K562 (cell line): ENCODE data around the gene CACNA1I. TPM values are rescaled to one million over a fixed set of nuclear protein-coding genes. Genes with fewer than 3 reads are reported as not detected.
A peak's percentile ranks its signal among the peaks of the same experiment; 100 is the strongest.

Source experiments
- ATAC-seq: fragments of 200-7000 bp; cut with Tn5 transposase; 3 replicates; pipeline ENCODE4 v1.9.1; 2020; ENCODE audit warnings: moderate library complexity
- BruUV-seq: library from RNA; stranded (reverse); fragments of 400-500 nt; replicated peaks from 2 replicates; lab custom pipeline; 2021; lab: Mats Ljungman, UMichigan
- CTCF ChIA-PET: fragments of 300-600 bp; formaldehyde crosslinking; extraction: SDS; loops from one replicate; lab custom pipeline; 2021; ENCODE audit warnings: low intra/inter-chr PET ratio; lab: Yijun Ruan, JAX
- POLR2A ChIA-PET: fragments of 300-600, 350-650 bp; sonication (Branson Sonifier 250); formaldehyde crosslinking; extraction: SDS; loops from one replicate; lab custom pipeline; 2021; ENCODE audit warnings: antibody characterized with exemption, inconsistent platforms; lab: Yijun Ruan, JAX
- DNase-seq, 4 experiments: peaks; one replicate each; pipeline versions ENCODE4 v3.0.0 to v3.0.0-alpha.2; 2011 to 2018; ENCODE audit warnings: low spot score in 3 of 4, mixed read lengths in 3 of 4; ENCODE audit errors: extremely low read depth in 1 of 4
- FAIRE-seq: peaks from 2 replicates; lab custom pipeline; 2011; peaks lifted over from hg19 to GRCh38; lab: Jason Lieb, UNC
- H2AFZ ChIP-seq: 2 replicates; pipeline ENCODE4 v1.6.0; 2011; ENCODE audit warnings: low read depth, low read length, control low read depth, inconsistent platforms
- H3K27ac ChIP-seq: fragments of 200-600 bp; 3 replicates; pipeline ENCODE4 v1.8.0; 2011; ENCODE audit warnings: low read depth, mild to moderate bottlenecking, control low read depth, inconsistent platforms, low read length, moderate library complexity, mixed read lengths; ENCODE audit errors: extremely low read depth
- H3K27me3 ChIP-seq, 2 experiments: fragments of 300-600 bp in 1 of 2; 2 replicates in 1 of 2; 3 replicates in 1 of 2; pipeline versions ENCODE4 v1.6.0 to v1.8.0; 2011; ENCODE audit warnings: inconsistent platforms in 2 of 2, low read length in 2 of 2, mild to moderate bottlenecking in 1 of 2, mixed read lengths in 1 of 2, moderate library complexity in 1 of 2; ENCODE audit not compliant: control insufficient read depth in 2 of 2, insufficient read depth in 2 of 2
- H3K36me3 ChIP-seq: fragments of 300-600 bp; 3 replicates; pipeline ENCODE4 v1.8.0; 2011; ENCODE audit warnings: mild to moderate bottlenecking, low read length, inconsistent platforms; ENCODE audit not compliant: control insufficient read depth, insufficient read depth
- H3K4me1 ChIP-seq, 2 experiments: fragments of 200-600 bp in 1 of 2; replicated peaks in 1 of 2; 2 replicates in 1 of 2; 3 replicates in 1 of 2; pipeline versions ENCODE4 v1.5.1 to v1.8.0; 2011; ENCODE audit warnings: inconsistent platforms in 2 of 2, low read length in 2 of 2, mild to moderate bottlenecking in 1 of 2, mixed read lengths in 1 of 2, moderate library complexity in 1 of 2; ENCODE audit not compliant: control insufficient read depth in 2 of 2, insufficient read depth in 2 of 2
- H3K4me2 ChIP-seq: 2 replicates; pipeline ENCODE4 v1.6.1; 2011; ENCODE audit warnings: low read length, control low read depth, inconsistent platforms, mixed read lengths; ENCODE audit not compliant: insufficient read depth
- H3K4me3 ChIP-seq: fragments of 200-600 bp; sonication (generic), shearing (Covaris generic); 2 replicates; pipeline ENCODE4 v1.5.1; 2016; ENCODE audit warnings: control low read depth, inconsistent platforms
- H3K79me2 ChIP-seq: fragments of 200-600 bp; 3 replicates; pipeline ENCODE4 v1.8.0; 2011; ENCODE audit warnings: low read length, inconsistent platforms; ENCODE audit not compliant: control insufficient read depth, insufficient read depth
- H3K9ac ChIP-seq, 2 experiments: 2 replicates each; pipeline versions ENCODE4 v1.6.0 to v1.6.1; 2011; ENCODE audit warnings: low read depth in 2 of 2, low read length in 2 of 2, control low read depth in 1 of 2, inconsistent platforms in 1 of 2, mild to moderate bottlenecking in 1 of 2, mixed read lengths in 1 of 2; ENCODE audit not compliant: insufficient read depth in 1 of 2
- H3K9me1 ChIP-seq: one replicate; pipeline ENCODE4 v1.6.0; 2011; ENCODE audit warnings: inconsistent platforms, mild to moderate bottlenecking, low read length, moderate library complexity; ENCODE audit not compliant: control insufficient read depth, insufficient read depth
- H3K9me3 ChIP-seq: replicated peaks from 2 replicates; pipeline ENCODE4 v1.5.1; 2011; ENCODE audit warnings: low read depth, low read length, inconsistent platforms; ENCODE audit not compliant: control insufficient read depth, insufficient read depth
- H4K20me1 ChIP-seq: replicated peaks from 2 replicates; pipeline ENCODE4 v1.6.1; 2011; ENCODE audit warnings: low read length, inconsistent platforms, mixed read lengths; ENCODE audit not compliant: control insufficient read depth, insufficient read depth
- ADNP ChIP-seq: fragments of 200-800 bp; sonication (Bioruptor generic); IDR thresholded peaks from 2 replicates; pipeline ENCODE4 v1.6.1; 2016; ENCODE audit warnings: missing genetic modification characterization, missing compliant biosample characterization
- BCOR ChIP-seq: fragments of 450-650 bp; IDR thresholded peaks from 2 replicates; pipeline ENCODE4 v1.6.1; 2016
- CBX1 ChIP-seq: sonication (generic); IDR thresholded peaks from 2 replicates; pipeline ENCODE4 v1.6.1; 2016; ENCODE audit warnings: antibody characterized with exemption, low read depth, mild to moderate bottlenecking
- KDM1A ChIP-seq, 2 experiments: fragments of 450-650 bp; IDR thresholded peaks; 2 replicates each; pipeline ENCODE4 v1.6.1; 2016; ENCODE audit warnings: mild to moderate bottlenecking in 2 of 2
- NCOA1 ChIP-seq: fragments of 450-650 bp; IDR thresholded peaks from 2 replicates; pipeline ENCODE4 v1.6.1; 2016; ENCODE audit warnings: low read depth
- WGBS: fragments of 100-300 bp; shearing (Covaris generic); methylation state at CpG from one replicate; pipeline ENCODE4 v1.1.6; 2016; ENCODE audit warnings: low coverage, mixed read lengths; ENCODE audit not compliant: insufficient coverage; ENCODE audit errors: missing lambda C conversion rate; 5-methylcytosine and 5-hydroxymethylcytosine counted together
- in situ Hi-C: fragments of 300-500 bp; cut with MboI; formaldehyde crosslinking; loops from 4 replicates; pipeline ENCODE4 v1.15.0; 2018; ENCODE audit warnings: inconsistent platforms, mixed read lengths
- intact Hi-C: fragments of 100-400 bp; cut with micrococcal nuclease; formaldehyde crosslinking; loops from 2 replicates; pipeline ENCODE4 v1.14.2; 2022
- polyA plus RNA-seq, 8 experiments: library from polyadenylated mRNA; depleted of rRNA in 4 of 8; stranded (reverse) in 5 of 8; unstranded in 3 of 8; fragments of >200 nt; fragmentation: Nextera tagmentation in 2 of 8; fragmentation: Illumina TruSeq in 1 of 8; extraction: Ambion mirVana in 2 of 8; extraction: Trizol in 1 of 8; gene quantifications; 2 replicates each; pipeline versions ENCODE4 v1.2.1 to v1.2.3, GENCODE V29; 2011 to 2014; ENCODE audit warnings: inconsistent platforms in 1 of 8, missing spikeins in 1 of 8
- total RNA-seq, 7 experiments: library from RNA; depleted of rRNA in 6 of 7; stranded (reverse); fragments of >200 nt in 6 of 7; fragmentation: Illumina TruSeq in 2 of 7; extraction: Trizol in 2 of 7; gene quantifications; 2 replicates each; pipeline versions ENCODE4 v1.2.1 to v1.2.3, GENCODE V29; 2011 to 2021; ENCODE audit warnings: low replicate concordance in 1 of 7
- TF ChIP-seq, protein P1 (sequence below): sonication (generic); formaldehyde crosslinking; IDR thresholded peaks from 2 replicates; pipeline ENCODE4 v1.8.0; 2022; ENCODE audit warnings: mild to moderate bottlenecking, missing genetic modification reagents

Gene CACNA1I
- total and polyA plus RNA-seq, 9 of the 15 experiments (the other 6 are each of a cell fraction or from before 2014, with no cell fraction given), result 0.01 to 0.79 (median 0.32) TPM; not detected in 1

DNA sequence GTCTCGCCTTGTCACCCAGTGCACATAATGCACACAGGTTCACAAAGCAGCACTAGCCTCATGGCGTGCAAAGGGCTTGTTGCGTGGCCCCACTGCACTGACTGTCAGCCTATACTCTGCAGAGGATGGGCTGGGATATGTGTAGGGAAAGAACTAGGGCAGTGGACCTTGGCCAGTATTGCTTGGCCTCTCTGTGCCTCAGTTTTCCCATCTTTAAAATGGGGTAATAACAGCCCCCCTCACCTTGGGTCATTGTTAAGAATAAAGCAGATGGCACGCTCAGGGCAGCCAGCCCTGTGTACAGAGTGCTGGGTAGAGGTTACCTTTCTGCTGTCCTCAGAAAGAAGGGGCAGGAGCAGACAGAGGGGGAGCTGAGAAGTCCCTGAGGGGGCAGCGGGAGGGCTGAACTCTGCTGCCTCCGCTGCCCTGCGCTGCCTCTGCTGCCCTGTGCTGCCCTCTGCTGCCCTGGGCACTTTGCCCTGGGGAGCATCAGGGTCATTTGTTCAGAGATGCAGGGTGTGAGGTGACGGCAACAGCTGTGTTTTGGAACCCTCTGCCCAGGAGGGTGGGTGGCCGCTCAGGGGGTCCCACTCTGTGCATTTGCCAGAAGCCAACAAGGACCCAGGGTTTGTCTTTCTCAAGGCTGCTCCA lies 71.2 kb downstream of the CACNA1I start:
- H2AFZ ChIP-seq, result no peak overlapping the region
- H3K9ac ChIP-seq, result no peak overlapping the region; a peak in 1 of 4 replicates
- H3K4me1 ChIP-seq, result peaks cover 0 to 9% of the 10 kb centered on the region in 2 experiments; a peak in 2 of 5 replicates
- 72% methylated on average over 9 of the region's 9 CpGs for WGBS
- POLR2A ChIA-PET, result no interaction called here
- no peaks in the 10 kb centered on the region for H3K9me1 ChIP-seq
- intact Hi-C loops, result no loop called here
- no peaks in the 10 kb centered on the region for H3K79me2 ChIP-seq
- no peaks in the 10 kb centered on the region for H3K27me3 ChIP-seq
- no peak overlapping the region for H3K4me3 ChIP-seq
- no peak for DNase-seq
- no peak for FAIRE-seq
- BruUV-seq, result no TSS peak
- in situ Hi-C loops, result no loop called here
- no peaks in the 10 kb centered on the region for H3K36me3 ChIP-seq
- H4K20me1 ChIP-seq, result no peaks in the 10 kb centered on the region
- no peak overlapping the region for H3K27ac ChIP-seq
- no peak for ATAC-seq
- CTCF ChIA-PET, result no interaction called here
- H3K9me3 ChIP-seq, result 0 out of 2 replicates have a peak, but pooled peaks cover 2% of the 10 kb centered on the region
- H3K4me2 ChIP-seq, result no peak overlapping the region
- no peak for TF ChIP-seq NCOA1
- TF ChIP-seq, protein P1, sequence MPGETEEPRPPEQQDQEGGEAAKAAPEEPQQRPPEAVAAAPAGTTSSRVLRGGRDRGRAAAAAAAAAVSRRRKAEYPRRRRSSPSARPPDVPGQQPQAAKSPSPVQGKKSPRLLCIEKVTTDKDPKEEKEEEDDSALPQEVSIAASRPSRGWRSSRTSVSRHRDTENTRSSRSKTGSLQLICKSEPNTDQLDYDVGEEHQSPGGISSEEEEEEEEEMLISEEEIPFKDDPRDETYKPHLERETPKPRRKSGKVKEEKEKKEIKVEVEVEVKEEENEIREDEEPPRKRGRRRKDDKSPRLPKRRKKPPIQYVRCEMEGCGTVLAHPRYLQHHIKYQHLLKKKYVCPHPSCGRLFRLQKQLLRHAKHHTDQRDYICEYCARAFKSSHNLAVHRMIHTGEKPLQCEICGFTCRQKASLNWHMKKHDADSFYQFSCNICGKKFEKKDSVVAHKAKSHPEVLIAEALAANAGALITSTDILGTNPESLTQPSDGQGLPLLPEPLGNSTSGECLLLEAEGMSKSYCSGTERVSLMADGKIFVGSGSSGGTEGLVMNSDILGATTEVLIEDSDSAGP (CRISPR knock-in tag), result no peak
- peak in 1 of 2 experiments; percentile 46; a peak in 1 of 4 replicates for TF ChIP-seq KDM1A (IDR thresholded peaks at IDR 0.05)
- TF ChIP-seq ADNP (tag), result 0 out of 2 replicates have a peak, but pooled peaks have one; percentile 25
- TF ChIP-seq BCOR, result peak; percentile 69
- 0 out of 2 replicates have a peak, but pooled peaks have one; percentile 35 for TF ChIP-seq CBX1
- TF ChIP-seq, all 486 proteins: peak for 4
